HL-60/S4 treated with retinoic acid at 250 ng/mL for 4 days and 3 days (cell line): Measurements from ENCODE around the gene HILPDA.
"Not testable (repeated sequence)": the region's sequence is repeated elsewhere in the genome, so short reads cannot be mapped to it uniquely, and the experiment has no call there.

Experiments
- in situ Hi-C: fragments of 300-500 bp; cut with MboI; formaldehyde crosslinking; loops from 2 replicates; pipeline ENCODE4 v1.7.0; 2022; ENCODE audit warnings: low sequenced_read_pairs

HILPDA gene

DNA sequence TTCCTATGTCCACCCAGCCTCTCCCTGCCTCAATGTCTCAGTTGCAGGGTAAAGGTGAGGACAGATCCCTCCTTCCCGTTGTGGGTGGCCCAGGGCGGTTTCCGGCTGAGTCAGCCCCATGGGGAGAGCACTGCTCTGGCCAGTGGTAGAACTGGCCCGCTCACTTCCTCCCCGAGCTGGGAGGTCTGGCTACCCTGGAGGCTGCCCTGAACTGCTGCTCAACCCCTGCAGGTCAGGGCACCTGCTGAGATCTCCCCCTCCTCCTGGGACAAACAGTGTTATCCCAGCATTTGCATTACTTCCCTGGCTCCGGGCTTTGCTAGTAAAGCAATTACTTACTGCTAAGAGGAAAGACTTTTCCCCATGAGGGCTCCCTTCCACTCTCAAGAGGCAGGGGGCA lies 24.5 kb upstream of the HILPDA start:
- in situ Hi-C loops: no loop called here

DNA sequence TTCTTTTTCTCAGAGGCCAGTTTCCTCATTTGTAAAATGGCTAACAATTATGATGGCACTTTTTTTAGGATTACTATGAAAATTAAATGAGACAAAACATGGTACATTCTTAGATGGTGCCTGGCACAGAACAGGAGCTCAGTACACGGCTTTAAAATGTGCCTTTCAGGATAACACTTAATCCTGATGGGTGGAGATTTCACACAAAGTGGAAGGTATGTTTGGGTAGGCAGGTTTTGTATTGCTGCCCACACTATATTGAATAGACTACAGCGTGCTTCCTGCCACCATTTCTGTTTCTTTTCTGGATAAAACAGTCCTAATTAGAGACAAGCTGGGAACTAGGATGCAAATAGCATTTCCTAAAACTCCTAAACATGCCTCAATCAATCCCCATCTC lies 23.9 kb upstream of the HILPDA start:
- in situ Hi-C loops: no loop called here

DNA sequence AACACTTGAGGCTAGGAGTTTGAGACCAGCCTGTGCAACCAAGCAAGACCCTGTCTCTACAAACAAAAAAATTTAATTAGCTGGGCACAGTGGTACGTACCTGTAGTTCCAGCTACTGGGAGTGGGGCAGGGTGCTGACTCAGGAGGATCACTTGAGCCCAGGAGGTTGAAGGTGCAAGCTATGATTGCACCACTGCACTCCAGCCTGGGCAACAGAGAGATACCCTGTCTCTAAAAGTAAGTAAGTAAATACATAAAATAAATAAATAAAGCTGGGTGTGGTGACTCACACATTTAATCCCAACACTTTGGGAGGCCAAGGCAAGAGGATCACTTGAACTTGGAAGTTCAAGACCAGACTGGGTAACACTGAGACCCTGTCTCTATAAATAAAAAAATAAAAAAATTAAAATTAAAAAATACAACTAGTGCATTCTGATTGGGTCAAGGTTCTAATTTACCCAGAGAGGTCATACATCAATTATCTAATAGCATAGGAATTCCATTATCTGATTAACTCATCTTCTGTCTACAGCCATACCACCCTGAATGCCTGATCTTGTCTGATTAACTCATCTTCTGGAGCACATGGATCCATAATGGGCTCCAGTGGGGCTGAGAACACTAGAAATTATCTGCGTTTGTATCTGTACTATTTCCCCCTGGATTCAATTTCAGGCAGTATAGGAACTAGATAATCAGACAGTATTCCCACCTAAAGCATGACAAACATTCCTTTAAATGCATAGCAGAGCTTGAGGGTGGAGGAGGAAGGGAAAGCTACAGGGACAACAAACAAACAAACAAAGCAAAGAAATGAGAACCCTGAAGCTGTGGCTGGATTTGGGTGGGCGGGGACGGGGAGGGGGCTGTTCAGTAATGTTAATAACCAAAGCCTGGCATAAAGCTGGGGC lies 21.0 kb upstream of the HILPDA start:
- in situ Hi-C loops: no loop called here

DNA sequence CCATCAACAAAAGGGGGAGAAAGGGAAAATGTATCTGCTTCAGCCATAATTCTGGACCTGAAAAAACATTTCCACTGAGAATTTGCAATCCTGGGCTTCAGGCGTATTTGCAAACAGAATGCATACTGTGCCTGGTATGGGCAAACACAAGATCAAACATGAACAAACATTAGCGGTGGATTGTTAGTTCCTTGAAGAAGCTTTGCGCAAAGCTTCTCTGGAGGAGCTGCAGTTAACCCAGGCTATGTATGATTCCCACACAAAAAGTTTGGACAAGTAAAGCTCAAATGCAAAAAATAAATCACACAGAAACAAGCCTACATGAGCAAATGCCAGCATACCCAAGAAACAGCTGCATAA lies 20.4 kb upstream of the HILPDA start:
- in situ Hi-C loops: no loop called here

DNA sequence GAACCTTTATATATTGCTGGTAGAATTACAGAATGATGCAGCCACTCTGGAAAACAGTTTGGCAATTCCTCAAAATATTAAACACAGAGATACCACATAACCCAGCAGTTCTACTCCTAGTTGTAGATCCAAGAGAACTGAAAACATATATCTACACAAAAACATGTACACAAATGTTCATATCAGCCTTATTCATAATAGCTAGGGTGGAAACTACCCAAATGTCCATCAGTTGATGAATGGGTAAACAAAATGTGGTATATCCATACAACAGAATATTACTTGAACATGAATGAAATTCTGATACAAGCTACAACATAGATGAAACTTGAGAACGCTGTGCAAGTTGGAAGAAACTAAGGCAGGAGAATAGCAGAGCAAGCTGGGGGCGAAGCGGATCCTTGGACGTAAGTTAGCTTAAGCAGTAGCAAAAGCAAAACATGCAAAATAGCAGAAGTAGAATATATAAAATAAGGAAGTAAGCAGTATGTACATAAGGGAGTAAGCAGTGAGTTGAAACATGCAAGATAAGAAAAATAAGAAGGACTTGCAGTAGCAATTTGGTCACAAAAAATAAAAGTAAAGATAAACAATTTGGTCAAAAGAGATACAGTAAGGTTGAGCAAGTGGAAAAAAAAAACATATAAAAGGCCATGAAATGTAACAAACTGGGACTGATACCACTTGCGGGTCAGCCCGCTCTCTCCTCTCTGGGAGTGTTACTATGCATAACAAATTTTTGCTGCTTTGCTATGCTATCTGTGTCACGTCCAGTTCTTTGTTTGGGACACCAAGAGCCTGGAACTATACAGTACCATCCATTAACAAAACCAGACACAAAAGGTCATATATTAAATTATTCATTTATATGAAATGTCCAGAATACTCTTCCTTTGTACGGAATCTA lies 18.0 kb upstream of the HILPDA start:
- in situ Hi-C loops: no loop called here

DNA sequence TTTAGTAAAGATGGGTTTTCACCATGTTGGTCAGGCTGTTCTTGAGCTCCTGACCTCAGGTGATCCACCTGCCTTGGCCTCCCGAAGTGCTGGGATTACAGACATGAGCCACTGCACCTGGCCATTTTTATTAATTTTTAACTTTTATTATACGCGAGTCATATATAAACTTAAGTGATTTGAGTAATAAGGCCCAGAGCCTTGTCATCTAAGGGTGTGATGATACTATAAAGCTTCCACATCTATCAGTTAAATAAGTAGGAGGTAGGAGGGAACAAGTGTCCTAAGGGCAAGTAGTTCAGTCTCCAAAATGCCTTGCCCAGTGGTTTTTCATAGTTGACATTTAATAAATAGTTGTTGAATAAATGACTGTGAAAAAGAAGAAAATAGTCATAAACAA lies 13.3 kb upstream of the HILPDA start:
- in situ Hi-C loops: no loop called here

DNA sequence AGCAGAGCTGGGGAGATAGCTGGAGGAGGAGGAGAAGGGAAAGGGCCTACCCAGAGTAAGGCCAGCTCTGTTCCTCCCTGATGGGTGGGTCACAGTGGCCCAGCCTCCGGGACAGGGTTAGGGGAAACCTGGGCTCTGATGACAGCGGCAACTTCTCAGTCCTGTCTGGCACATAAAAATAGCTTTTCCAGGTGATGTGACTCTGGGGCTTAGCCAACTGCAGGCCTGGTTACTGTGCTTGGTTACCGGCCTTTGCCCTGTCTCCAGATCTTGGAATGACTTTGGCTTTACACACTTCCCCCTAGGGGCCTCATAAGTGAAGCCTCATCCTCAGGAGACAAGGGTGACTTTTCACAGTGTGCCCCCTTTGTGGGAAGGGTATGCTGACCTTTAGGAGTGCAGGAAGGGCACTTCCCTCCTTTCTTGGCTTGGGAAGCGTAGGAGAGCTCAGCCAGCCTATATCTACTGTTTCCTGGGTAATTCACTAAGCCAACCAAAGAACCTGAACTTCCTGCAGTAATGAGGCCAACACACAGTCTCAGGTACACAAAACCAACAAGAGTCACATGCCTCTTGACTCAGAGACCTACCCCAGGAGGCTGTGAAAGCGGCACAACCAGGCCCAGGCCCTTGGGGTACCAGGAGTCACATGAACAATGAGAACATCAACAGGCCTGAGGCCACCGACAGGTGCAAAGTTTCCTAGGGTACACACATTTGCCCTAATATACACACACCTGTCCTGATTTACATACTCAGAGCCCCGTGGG lies 11.7 kb upstream of the HILPDA start:
- in situ Hi-C loops: no loop called here

DNA sequence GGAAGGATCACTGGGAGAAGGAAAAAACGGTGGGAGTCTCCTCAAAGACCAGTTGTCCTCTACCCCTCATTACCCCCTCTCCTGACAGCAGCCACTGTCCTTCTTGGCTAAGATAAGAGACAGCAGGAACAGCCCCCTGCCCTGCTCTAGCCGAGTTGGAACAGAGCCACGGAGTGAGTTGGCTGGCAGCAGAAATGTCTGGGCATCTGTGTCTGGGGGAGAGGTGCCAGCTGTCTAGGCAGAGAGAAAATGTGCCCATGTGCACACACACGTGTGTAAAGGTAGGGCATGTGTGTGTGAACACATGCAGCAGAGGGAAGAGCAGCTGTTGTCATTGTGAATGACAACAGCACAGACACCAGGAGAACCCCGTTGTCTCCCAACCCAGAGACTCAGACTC lies 9.4 kb upstream of the HILPDA start:
- in situ Hi-C loops: no loop called here

DNA sequence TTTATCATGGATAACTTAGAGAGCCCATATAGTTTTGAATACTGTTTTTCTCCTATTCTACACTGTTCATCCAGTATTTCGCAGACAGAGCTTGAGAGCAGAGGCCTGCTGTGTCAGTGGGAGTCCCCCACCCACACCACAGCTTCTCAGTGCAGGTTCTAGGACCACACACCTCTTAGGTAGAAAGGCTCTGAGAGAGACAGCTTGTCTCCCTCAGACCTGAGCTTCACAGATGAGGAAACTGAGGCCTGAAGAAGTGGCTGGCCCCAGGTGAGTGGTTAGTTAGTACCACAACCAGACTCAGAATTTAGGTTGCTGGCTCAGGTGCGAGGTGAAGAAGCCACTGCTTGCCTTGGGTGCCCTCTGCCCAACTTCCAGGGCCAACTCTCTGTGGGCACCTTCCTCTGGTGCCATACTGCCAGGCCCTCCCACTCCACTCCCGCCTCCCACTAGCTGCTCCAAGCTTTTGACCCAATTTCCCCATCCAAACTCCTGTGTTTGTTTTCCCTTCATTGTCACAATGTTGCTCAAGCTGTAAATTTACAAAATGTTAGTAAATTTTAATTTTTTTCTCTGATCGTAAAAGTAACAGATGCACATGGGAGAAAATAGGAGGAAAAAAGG lies 7.6 kb upstream of the HILPDA start:
- in situ Hi-C loops: no loop called here

DNA sequence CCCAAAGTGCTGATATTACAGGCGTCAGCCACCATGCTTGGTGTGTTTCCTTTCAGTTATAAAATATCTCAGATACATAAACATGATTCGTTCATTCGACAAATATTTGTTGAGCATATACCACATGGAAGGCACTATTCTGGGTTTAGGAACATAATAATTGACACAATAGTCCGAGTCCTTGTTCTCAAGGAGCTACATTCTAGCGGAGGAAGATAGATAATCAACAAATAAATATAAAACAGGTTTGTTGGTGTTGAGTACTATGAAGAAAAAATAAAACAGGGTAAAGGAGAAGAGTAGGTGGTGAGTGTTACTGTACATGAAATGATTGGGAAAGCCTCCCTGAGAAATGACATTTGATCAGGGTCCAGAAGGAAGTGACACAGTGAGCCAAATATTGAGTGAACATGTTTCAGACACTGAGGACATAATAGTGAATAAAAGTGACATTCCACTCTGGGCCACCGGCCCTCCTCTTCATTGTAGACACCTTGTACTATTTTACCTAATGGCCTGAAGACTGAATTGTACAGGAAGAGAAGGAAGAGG lies 6.9 kb upstream of the HILPDA start:
- in situ Hi-C loops: no loop called here

DNA sequence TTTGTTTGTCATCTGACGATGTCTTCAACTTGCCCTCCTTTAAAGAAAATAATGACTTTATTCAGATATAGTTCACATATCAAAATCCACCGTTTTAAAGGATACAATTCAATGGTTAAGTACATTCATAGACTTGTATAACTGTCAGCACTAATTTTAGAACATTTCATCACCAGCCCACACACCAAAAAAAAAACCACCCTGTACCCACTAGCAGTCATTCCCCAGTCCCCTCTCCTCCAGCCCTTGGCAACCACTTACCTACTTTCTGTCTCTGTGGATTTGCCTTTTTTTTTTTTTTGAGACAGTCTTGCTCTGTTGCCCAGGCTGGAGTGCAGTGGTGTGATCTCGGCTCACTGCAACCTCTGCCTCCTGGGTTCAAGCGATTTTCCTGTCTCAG lies 5.3 kb upstream of the HILPDA start:
- in situ Hi-C loops: no loop called here

DNA sequence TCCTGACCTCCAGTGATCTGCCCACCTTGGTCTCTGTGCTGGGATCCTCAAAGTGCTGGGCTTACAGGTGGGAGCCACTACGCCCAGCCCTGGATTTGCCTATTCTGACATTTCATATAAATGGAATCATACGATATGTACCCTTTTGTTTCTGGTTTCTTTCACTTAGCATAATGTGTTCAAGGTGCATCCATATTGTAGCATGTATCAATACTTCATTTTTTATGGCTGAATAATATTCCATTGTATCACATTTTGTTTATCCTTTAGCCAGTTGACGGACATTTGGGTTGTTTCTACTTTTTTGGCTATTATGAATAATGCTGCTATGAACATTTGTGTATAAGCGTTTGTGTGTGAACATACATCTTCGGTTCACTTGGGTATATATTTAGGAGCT lies 4.8 kb upstream of the HILPDA start:
- in situ Hi-C loops: no loop called here

DNA sequence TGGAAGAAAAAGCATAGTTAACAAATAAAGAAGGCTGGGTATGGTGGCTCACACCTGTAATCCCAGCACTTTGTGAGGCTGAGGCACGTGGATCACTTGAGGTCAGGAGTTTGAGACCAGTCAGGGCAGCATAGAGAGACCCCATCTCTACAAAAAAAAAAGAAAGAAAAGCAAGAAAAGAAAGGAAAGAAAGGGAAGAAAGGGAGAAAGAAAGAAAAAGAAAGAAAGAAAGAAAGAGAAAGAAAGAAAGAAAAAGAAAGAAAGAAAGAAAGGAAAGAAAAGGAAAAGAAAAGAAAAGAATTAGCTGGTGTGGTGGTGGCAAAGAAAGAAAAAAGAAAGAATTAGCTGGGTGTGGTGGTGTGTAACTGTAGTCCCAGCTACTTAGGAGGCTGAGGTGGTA lies 3.1 kb upstream of the HILPDA start:
- in situ Hi-C loops: no loop called here

DNA sequence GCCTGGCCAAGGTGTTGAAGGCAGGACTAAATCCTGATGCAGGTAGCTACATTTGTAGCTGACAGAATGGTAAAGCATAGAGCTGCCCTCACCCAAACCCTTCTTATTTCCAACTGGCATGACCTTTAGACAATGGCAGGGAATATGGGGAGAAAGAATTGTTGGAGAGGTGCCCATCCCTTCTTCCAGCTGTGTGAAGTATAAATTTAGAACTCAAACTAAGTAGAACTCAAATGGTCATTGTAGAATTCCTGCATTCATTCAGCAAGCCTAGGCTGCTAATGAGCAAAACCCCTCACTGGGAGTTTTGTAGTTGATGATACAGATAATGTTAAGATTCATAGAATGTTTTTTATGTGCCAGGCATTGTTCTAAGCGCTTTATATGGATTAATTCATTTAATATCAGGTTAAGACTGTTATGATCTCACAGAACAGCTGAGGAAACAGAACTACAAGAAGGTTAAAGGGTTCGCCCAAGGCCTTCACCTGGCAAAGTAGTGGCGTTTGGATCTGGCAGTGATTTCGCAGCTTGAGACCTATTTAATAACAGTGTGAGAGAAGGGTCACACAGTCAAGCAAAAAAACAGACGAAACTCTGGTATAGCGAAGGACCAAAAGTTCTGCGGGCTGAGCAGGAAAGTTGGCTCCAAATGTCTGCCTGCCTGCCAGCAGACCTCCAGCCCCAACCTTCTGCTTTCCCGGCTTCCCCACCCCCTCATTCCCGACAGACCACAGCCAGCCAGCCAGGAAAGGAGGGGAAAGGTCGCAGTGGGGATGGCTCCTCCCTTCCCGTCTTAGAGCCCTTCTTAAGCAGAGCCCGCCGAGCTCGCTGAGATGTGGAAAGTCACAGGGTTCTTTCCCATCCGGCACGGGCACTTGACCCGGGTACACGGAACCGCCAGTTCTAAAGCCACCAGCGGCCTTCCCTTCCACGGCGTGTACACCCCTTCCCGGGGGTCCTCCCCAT lies 1.6 kb upstream of the HILPDA start:
- in situ Hi-C loops: no loop called here

DNA sequence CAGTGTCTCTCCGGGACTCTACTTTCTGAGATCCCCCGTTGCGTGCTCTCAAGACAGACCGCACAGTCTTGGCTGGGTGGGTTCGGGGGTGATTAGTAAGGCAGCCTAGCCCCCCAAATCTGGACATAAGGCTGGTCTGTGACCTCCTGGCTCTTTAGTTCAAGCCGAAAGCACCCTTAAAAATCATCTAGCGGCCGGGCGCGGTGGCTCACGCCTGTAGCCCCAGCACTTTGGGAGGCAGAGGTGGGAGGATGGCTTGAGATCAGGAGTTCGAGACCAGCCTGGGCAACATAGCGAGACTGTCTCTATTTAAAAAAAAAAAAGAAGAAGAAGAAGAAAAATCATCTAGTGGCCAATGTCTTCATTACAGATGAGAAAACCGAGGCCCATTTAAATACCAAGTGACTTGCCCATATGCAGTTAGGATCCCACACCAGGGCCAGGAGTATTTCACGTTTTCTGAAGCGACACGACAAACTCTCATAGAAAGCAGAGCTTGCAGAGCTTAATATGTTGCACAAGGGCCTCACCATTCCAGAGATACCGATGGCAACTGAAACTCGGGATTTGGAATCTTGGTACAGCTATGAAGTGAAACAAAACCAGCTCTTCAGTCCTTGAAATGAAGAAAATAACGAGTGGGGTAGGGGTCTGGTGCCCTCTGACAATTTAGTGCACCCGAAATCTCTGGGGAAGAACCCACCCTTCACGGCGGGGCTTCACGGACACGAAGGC lies 703 bp upstream of the HILPDA start:
- in situ Hi-C loops: no loop called here

DNA sequence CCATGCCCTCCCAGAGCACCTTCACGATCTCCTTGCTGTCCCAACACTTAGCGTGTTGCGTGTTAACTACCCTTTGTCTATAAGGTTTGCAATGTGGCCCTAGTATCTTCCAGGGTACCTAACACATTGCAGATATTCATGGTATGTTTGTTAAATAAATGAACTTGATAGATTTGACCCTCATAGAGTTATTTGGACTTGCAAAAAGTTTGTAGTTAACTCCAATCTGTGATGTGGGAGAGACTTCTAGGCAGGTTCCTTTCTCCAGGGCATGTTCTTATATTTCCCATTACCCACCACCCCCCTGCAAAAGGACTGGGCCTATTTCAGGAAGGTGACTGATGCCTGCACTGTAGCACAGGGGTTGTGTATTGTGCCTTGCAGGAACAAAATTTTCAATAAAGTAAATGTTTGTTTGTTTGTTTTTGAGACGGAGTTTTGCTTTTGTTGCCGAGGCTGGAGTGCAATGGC lies 612 bp downstream of the HILPDA start:
- in situ Hi-C loops: no loop called here

DNA sequence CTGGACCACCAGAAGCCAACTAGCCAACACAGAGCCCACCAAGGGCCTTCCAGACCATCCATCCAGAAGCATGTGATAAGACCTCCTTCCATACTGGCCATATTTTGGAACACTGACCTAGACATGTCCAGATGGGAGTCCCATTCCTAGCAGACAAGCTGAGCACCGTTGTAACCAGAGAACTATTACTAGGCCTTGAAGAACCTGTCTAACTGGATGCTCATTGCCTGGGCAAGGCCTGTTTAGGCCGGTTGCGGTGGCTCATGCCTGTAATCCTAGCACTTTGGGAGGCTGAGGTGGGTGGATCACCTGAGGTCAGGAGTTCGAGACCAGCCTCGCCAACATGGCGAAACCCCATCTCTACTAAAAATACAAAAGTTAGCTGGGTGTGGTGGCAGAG lies 1.7 kb downstream of the HILPDA start:
- in situ Hi-C loops: not testable (repeated sequence)

DNA sequence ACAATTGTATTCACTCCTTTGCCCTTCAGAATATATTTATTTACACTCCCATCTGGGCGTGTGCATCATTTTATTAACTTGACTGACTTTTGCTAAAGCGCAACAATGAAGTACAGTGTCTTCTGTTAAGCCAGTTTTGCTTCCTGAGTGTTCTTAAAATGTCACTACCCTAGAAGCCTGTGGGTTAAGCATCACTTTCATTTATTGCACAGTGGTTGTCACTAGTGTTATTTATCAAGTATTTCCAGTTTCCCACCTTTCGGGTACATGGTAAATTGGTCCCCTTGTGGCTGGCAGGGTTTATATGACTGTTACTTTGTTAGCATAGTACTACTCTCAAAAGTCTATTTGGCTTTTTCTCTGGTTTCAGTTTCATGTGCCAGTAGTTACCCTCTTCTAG lies 3.3 kb downstream of the HILPDA start:
- in situ Hi-C loops: no loop called here
